Endodermal cell (in vitro differentiated cells): ENCODE measurements around the gene C1orf167. TPM values are rescaled to one million over a fixed set of nuclear protein-coding genes. Genes with fewer than 3 reads are reported as not detected.

Source experiments
- DNase-seq: peaks from one replicate; pipeline ENCODE4 v3.0.0-alpha.2; 2017
- H3K27ac ChIP-seq: 2 replicates; pipeline ENCODE4 v1.5.1; 2013; ENCODE audit warnings: mild to moderate bottlenecking, low read depth, low read length, moderate library complexity
- H3K27me3 ChIP-seq: 2 replicates; pipeline ENCODE4 v1.6.1; 2013; ENCODE audit warnings: mild to moderate bottlenecking, low read length, moderate library complexity; ENCODE audit not compliant: insufficient read depth, control insufficient read depth, poor library complexity, severe bottlenecking
- H3K36me3 ChIP-seq: 2 replicates; pipeline ENCODE4 v1.7.0; 2013; ENCODE audit warnings: mild to moderate bottlenecking, low read length, moderate library complexity; ENCODE audit not compliant: control insufficient read depth, insufficient read depth
- H3K4me1 ChIP-seq: one replicate; pipeline ENCODE4 v1.7.0; 2013; ENCODE audit warnings: low read length; ENCODE audit not compliant: control insufficient read depth, insufficient read depth
- H3K4me3 ChIP-seq: 2 replicates; pipeline ENCODE4 v1.5.1; 2013; ENCODE audit warnings: mild to moderate bottlenecking, low read length, moderate library complexity
- H3K9ac ChIP-seq: 2 replicates; pipeline ENCODE4 v1.6.1; 2013; ENCODE audit warnings: mild to moderate bottlenecking, low read length, moderate library complexity; ENCODE audit not compliant: poor library complexity, severe bottlenecking; ENCODE audit errors: extremely low read depth
- H3K9me3 ChIP-seq: 2 replicates; pipeline ENCODE4 v1.6.1; 2013; ENCODE audit warnings: mild to moderate bottlenecking, low read length, moderate library complexity; ENCODE audit not compliant: control insufficient read depth
- H3K27ac Mint-ChIP-seq: 2 replicates; pipeline ENCODE4 v1.8.0; 2020; ENCODE audit warnings: mixed read lengths
- H3K27me3 Mint-ChIP-seq: 2 replicates; pipeline ENCODE4 v1.8.0; 2021; ENCODE audit warnings: mild to moderate bottlenecking, mixed read lengths; ENCODE audit not compliant: insufficient read depth
- H3K36me3 Mint-ChIP-seq: 2 replicates; pipeline ENCODE4 v1.8.0; 2020; ENCODE audit warnings: low read depth, mixed read lengths
- H3K4me1 Mint-ChIP-seq: 2 replicates; pipeline ENCODE4 v1.8.0; 2020; ENCODE audit warnings: mixed read lengths
- H3K4me3 Mint-ChIP-seq: 2 replicates; pipeline ENCODE4 v1.8.0; 2020; ENCODE audit warnings: mild to moderate bottlenecking, moderate library complexity, mixed read lengths
- H3K9me3 Mint-ChIP-seq: 2 replicates; pipeline ENCODE4 v1.8.0; 2020; ENCODE audit warnings: mild to moderate bottlenecking, mixed read lengths
- WGBS, 2 experiments: methylation state at CpG; one replicate each; pipeline versions ENCODE4 v1.1.5 to v1.1.7; 2013; ENCODE audit warnings: missing lambda C conversion rate in 2 of 2, mixed read lengths in 1 of 2; ENCODE audit not compliant: insufficient coverage in 1 of 2, insufficient read length in 1 of 2; 5-methylcytosine and 5-hydroxymethylcytosine counted together
- total RNA-seq, 2 donors: library from RNA; stranded (reverse); fragmentation: NEBNext Ultra II Directional in 1 of 2; extraction: Animal tissue kit (Norgen Biotek cat#: 25700) in 1 of 2; gene quantifications; 2 replicates in 1 of 2; 3 replicates in 1 of 2; pipeline ENCODE4 v1.2.1, GENCODE V29; 2021
- TF ChIP-seq, protein P1 (sequence below): fragments of 200-600 bp; sonication (generic); conservative IDR thresholded peaks from 2 replicates; pipeline ENCODE4 v1.5.0; 2021; ENCODE audit warnings: antibody characterized with exemption, mild to moderate bottlenecking

Gene C1orf167
- total RNA-seq, 2 donors from 2014 or later, result 0.95 to 1.4 TPM

DNA sequence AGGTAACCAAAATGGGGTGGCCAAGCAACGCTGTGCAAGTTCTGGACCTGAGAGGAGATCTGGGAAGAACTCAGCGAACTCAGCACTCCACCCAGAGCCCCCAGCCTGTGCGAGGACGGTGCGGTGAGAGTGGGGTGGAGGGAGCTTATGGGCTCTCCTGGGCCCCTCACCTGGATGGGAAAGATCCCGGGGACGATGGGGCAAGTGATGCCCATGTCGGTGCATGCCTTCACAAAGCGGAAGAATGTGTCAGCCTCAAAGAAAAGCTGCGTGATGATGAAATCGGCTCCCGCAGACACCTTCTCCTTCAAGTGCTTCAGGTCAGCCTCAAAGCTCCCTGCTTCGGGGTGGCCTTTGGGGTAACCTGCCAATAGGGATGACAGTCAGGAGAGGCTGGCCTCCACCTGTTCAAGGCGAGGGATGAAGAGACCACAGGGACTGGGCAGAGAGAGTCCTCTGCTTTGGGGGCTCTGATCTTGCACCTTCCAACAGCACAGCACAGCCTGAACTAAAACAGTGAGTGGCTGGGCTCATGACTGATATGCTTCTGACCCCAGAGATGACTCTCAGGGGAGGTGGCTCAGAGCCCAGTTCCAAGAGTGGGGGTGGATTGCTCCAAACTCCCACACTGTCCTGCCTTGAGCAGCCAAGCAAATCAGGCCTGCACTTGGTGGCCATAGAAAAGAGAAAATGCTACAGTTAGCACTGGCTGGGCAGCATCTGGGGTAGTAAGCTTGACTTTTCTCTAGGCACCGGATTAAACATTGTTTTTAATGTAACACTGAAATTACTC lies 34.2 kb downstream of the C1orf167 start:
- H3K9ac ChIP-seq, result no peak overlapping the region
- TF ChIP-seq, protein P1, sequence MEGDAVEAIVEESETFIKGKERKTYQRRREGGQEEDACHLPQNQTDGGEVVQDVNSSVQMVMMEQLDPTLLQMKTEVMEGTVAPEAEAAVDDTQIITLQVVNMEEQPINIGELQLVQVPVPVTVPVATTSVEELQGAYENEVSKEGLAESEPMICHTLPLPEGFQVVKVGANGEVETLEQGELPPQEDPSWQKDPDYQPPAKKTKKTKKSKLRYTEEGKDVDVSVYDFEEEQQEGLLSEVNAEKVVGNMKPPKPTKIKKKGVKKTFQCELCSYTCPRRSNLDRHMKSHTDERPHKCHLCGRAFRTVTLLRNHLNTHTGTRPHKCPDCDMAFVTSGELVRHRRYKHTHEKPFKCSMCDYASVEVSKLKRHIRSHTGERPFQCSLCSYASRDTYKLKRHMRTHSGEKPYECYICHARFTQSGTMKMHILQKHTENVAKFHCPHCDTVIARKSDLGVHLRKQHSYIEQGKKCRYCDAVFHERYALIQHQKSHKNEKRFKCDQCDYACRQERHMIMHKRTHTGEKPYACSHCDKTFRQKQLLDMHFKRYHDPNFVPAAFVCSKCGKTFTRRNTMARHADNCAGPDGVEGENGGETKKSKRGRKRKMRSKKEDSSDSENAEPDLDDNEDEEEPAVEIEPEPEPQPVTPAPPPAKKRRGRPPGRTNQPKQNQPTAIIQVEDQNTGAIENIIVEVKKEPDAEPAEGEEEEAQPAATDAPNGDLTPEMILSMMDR, result no peak
- Mint-ChIP-seq H3K36me3 (peaks cover 50% of the 10 kb centered on the region), H3K4me1 (peaks cover 11% of the 10 kb centered on the region), H3K27ac (no peak overlapping the region), H3K4me3 (no peak overlapping the region), H3K9me3 (no peaks in the 10 kb centered on the region), H3K27me3 (no peaks in the 10 kb centered on the region)
- no peak for DNase-seq
- H3K4me1 ChIP-seq, result peaks cover 12% of the 10 kb centered on the region
- no peak overlapping the region for H3K4me3 ChIP-seq
- peaks cover 37% of the 10 kb centered on the region for H3K36me3 ChIP-seq
- no peak overlapping the region for H3K27ac ChIP-seq
- WGBS, 2 experiments, result 97% methylated on average over 11 to 15 of the region's 15 CpGs
- no peaks in the 10 kb centered on the region for H3K27me3 ChIP-seq
- H3K9me3 ChIP-seq, result no peaks in the 10 kb centered on the region

DNA sequence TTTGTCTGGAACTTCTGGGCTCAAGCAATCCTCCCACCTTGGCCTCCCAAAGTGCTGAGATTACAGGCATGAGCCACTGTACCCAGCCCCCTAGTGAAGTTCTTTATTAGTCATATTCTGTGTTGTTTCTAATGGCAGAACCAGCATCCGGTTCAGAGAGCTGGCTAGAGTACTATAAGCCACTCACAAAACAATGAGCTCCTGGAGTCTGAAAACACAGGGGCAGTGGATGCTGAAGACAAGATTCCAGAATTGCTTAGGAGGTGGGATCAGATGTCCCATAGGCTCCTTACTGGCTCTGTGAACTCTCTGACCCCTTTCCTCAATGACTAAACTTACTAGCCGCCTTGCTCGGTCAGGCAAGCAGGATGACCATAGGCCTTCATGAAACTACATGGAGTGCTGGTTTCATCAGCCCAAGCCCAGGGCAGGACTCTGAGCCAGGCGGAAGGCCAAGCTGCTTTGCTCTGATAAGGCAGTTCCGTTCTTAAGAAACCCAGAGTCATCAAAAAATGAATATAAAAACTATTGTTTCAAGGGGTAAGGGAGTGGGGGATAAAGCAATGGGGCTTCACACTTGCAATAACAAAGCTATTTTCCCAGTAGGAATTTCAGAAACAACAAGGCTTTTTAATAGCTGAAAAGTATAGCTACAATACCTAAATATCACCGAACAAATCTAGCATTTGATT lies 35.7 kb downstream of the C1orf167 start:
- no peaks in the 10 kb centered on the region for H3K27me3 ChIP-seq
- peaks cover 39% of the 10 kb centered on the region for H3K36me3 Mint-ChIP-seq
- H3K9me3 ChIP-seq, result no peaks in the 10 kb centered on the region
- H3K9me3 Mint-ChIP-seq, result no peaks in the 10 kb centered on the region
- TF ChIP-seq, protein P1, result no peak
- no peak overlapping the region for H3K4me3 Mint-ChIP-seq
- H3K4me1 ChIP-seq, result peaks cover 4% of the 10 kb centered on the region
- H3K4me1 Mint-ChIP-seq, result peaks cover 9% of the 10 kb centered on the region
- no peak overlapping the region for H3K27ac ChIP-seq
- peaks cover 35% of the 10 kb centered on the region for H3K36me3 ChIP-seq
- no peak for DNase-seq
- H3K9ac ChIP-seq, result no peak overlapping the region
- no peak overlapping the region for H3K27ac Mint-ChIP-seq
- WGBS, 2 experiments, result 95% methylated on average over 3 to 6 of the region's 6 CpGs
- H3K4me3 ChIP-seq, result no peak overlapping the region
- no peaks in the 10 kb centered on the region for H3K27me3 Mint-ChIP-seq

DNA sequence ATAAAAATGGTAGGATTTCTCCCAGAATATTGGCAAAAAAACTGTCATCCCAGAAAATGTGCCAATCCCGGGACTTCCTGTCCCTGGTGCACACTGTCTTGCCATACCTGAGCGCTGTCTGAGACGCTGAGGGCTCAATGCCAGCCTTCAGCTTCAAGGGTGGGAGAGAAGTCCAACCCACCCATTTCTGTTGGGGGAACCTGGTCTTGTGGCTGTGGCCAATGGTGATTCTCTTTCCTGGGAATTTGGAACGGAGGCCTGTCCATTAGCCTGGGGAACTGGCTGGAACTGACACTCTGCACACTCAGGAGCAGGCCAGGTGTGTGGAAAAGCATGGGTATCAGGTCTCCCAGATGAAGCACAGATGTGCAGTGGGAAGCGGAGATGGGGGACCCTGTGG lies 37.1 kb downstream of the C1orf167 start:
- no peaks in the 10 kb centered on the region for H3K9me3 Mint-ChIP-seq
- 97 to 100% methylated on average over 2 to 5 of the region's 5 CpGs for WGBS, 2 experiments

More for the DNA sequence above, 37.1 kb downstream of the C1orf167 start:
- H3K4me3 ChIP-seq, result no peak overlapping the region
- no peaks in the 10 kb centered on the region for H3K9me3 ChIP-seq
- peaks cover 10% of the 10 kb centered on the region for H3K4me1 ChIP-seq
- H3K36me3 ChIP-seq, result peaks cover 34% of the 10 kb centered on the region
- H3K27me3 Mint-ChIP-seq, result no peaks in the 10 kb centered on the region
- peaks cover 37% of the 10 kb centered on the region for H3K36me3 Mint-ChIP-seq
- H3K9ac ChIP-seq, result no peak overlapping the region
- H3K27ac ChIP-seq, result no peak overlapping the region
- no peaks in the 10 kb centered on the region for H3K27me3 ChIP-seq
- DNase-seq, result no peak
- H3K4me3 Mint-ChIP-seq, result no peak overlapping the region
- H3K27ac Mint-ChIP-seq, result peak overlapping the region; percentile 30
- H3K4me1 Mint-ChIP-seq, result peaks cover 19% of the 10 kb centered on the region
- TF ChIP-seq, protein P1, result no peak
